Measurements from ENCODE around the gene RASAL2. TPM values are rescaled to one million over a fixed set of nuclear protein-coding genes. Genes with fewer than 3 reads are reported as not detected.

The RASAL2 gene
- total and polyA plus RNA-seq, 9 of the 15 experiments (the other 6 are each of a cell fraction or from before 2014, with no cell fraction given): 0.13 to 1.0 (median 0.62) TPM

GRCh38 chr1:178093494-178093950 is 382 bp upstream of the RASAL2 start (continued):
- TF ChIP-seq NKRF (IDR thresholded peaks at IDR 0.05; ENCODE audit: borderline replicate concordance) (no peak), ZBTB8A (IDR thresholded peaks at IDR 0.05; ENCODE audit: partially characterized antibody) (no peak), ATF7 (IDR thresholded peaks at IDR 0.05) (peak; percentile 62), MYNN (IDR thresholded peaks at IDR 0.05) (no peak), MYNN (CRISPR knock-in tag; IDR thresholded peaks at IDR 0.05) (no peak), ZFPM2 (CRISPR knock-in tag; IDR thresholded peaks at IDR 0.05) (no peak), HOXB6 (CRISPR knock-in tag; IDR thresholded peaks at IDR 0.05; ENCODE audit: borderline replicate concordance) (no peak), HMG20B (CRISPR knock-in tag; IDR thresholded peaks at IDR 0.05) (no peak), POLR2A (conservative IDR thresholded peaks at IDR 0.05) (peak; percentile 44; the same call in 1 of the 2 replicates), GATAD2B (IDR thresholded peaks at IDR 0.05; ENCODE audit: borderline replicate concordance) (peak; percentile 43; the same call in 1 of the 2 replicates), NELFE (IDR thresholded peaks at IDR 0.05; ENCODE audit: insufficient read depth, insufficient read length) (no peak), FOXK2 (conservative IDR thresholded peaks at IDR 0.05 in 1 of 2, IDR thresholded peaks at IDR 0.05 in 1 of 2; ENCODE audit: low read depth in 2 of 2) (no peak), HNRNPK (IDR thresholded peaks at IDR 0.05; ENCODE audit: low read depth, low read length, poor library complexity, severe bottlenecking) (no peak), ZNF174 (CRISPR knock-in tag; IDR thresholded peaks at IDR 0.05) (no peak), NR4A1 (CRISPR knock-in tag; IDR thresholded peaks at IDR 0.05) (no peak), NR4A1 (tag; IDR thresholded peaks at IDR 0.05) (no peak), TAF1 (IDR thresholded peaks at IDR 0.05; ENCODE audit: control insufficient read depth, extremely low read depth, insufficient read depth, low read length, severe bottlenecking) (no peak), ZNF121 (CRISPR knock-in tag; conservative IDR thresholded peaks at IDR 0.05) (no peak), RBBP5 (IDR thresholded peaks at IDR 0.05; ENCODE audit: borderline replicate concordance, insufficient read depth, low read length, poor library complexity, severe bottlenecking) (no peak), PHB (CRISPR knock-in tag; IDR thresholded peaks at IDR 0.05) (no peak), NFIX (CRISPR knock-in tag; IDR thresholded peaks at IDR 0.05; ENCODE audit: low read depth) (no peak), ZNF224 (CRISPR knock-in tag; IDR thresholded peaks at IDR 0.05) (no peak), NR0B1 (IDR thresholded peaks at IDR 0.05; ENCODE audit: partially characterized antibody) (no peak), SNAPC5 (CRISPR knock-in tag; IDR thresholded peaks at IDR 0.05) (no peak), EGR1 (conservative IDR thresholded peaks at IDR 0.05) (no peak)

All from K562 (cell line).